GM12872 (cell line): ENCODE measurements around the gene PPP1R37.

Experiments
- CTCF ChIP-seq: IDR thresholded peaks from 3 replicates; pipeline ENCODE4 v1.5.1; 2011; ENCODE audit warnings: low read depth, mild to moderate bottlenecking, low read length, moderate library complexity; ENCODE audit not compliant: insufficient read depth

The PPP1R37 gene

GRCh38 chr19:45115809-45116615 is 23.0 kb downstream of the PPP1R37 start:
- no peak for TF ChIP-seq CTCF

GRCh38 chr19:45117167-45117594 is 24.2 kb downstream of the PPP1R37 start:
- no peak for TF ChIP-seq CTCF

GRCh38 chr19:45117671-45118070 is 24.7 kb downstream of the PPP1R37 start:
- TF ChIP-seq CTCF, result no peak

GRCh38 chr19:45118106-45118505 is 25.1 kb downstream of the PPP1R37 start:
- TF ChIP-seq CTCF, result no peak

- no peak for TF ChIP-seq CTCF
Measured at GRCh38 chr19:45119582-45119981, 26.6 kb downstream of the PPP1R37 start.

GRCh38 chr19:45121827-45122345 is 28.9 kb downstream of the PPP1R37 start:
- TF ChIP-seq CTCF, result no peak

GRCh38 chr19:45122832-45123231 is 29.9 kb downstream of the PPP1R37 start:
- TF ChIP-seq CTCF, result no peak
